ENCODE results near the gene FOXK2.

DNA sequence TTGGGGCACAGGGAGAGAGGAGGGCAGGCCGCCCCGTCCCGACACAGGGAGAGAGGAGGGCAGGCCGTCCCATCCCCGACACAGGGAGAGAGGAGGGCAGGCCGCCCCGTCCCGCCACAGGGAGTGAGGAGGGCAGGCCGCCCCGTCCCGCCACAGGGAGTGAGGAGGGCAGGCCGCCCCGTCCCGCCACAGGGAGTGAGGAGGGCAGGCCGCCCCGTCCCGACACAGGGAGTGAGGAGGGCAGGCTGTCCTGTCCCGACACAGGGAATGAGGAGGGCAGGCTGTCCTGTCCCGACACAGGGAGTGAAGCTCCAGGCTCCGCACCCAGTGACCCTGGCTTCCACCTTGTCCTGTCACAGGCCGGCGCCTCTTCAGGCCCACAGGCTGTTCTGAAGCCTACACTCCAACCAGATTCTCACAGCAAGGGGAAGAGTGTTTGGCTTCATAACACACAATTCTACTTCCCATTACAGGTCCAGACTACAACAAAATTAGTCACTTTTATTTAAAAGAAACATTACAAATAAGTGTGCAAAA lies 94.6 kb downstream of the FOXK2 start:
- TF ChIP-seq, protein P1, sequence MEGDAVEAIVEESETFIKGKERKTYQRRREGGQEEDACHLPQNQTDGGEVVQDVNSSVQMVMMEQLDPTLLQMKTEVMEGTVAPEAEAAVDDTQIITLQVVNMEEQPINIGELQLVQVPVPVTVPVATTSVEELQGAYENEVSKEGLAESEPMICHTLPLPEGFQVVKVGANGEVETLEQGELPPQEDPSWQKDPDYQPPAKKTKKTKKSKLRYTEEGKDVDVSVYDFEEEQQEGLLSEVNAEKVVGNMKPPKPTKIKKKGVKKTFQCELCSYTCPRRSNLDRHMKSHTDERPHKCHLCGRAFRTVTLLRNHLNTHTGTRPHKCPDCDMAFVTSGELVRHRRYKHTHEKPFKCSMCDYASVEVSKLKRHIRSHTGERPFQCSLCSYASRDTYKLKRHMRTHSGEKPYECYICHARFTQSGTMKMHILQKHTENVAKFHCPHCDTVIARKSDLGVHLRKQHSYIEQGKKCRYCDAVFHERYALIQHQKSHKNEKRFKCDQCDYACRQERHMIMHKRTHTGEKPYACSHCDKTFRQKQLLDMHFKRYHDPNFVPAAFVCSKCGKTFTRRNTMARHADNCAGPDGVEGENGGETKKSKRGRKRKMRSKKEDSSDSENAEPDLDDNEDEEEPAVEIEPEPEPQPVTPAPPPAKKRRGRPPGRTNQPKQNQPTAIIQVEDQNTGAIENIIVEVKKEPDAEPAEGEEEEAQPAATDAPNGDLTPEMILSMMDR (IDR thresholded peaks at IDR 0.05; ENCODE audit: low read depth, low read length), result no peak
- TF ChIP-seq, protein P2, sequence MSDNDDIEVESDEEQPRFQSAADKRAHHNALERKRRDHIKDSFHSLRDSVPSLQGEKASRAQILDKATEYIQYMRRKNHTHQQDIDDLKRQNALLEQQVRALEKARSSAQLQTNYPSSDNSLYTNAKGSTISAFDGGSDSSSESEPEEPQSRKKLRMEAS (IDR thresholded peaks at IDR 0.05; ENCODE audit: low read depth, low read length), result no peak
- TF ChIP-seq POLR2A (IDR thresholded peaks at IDR 0.05; ENCODE audit: extremely low read depth, insufficient read length) (no peak), MYC (IDR thresholded peaks at IDR 0.05; ENCODE audit: low read depth, low read length) (no peak)

Measured in NB4 (cell line).